ENCODE measurements around the gene TBC1D22A. TPM values are rescaled to one million over a fixed set of nuclear protein-coding genes. Genes with fewer than 3 reads are reported as not detected.
"Not testable (repeated sequence)": the region's sequence is repeated elsewhere in the genome, so short reads cannot be mapped to it uniquely, and the experiment has no call there.

Gene TBC1D22A
- total RNA-seq, 1 experiment from 2014 or later = 26.0 TPM

GRCh38 chr22:46815896-46816731, 53.7 kb downstream of the TBC1D22A start:
- Mint-ChIP-seq H3K27me3 (ENCODE audit: insufficient read depth, unreplicated experiment) (no peaks in the 10 kb centered on the region), H3K4me1 (ENCODE audit: insufficient read depth, unreplicated experiment) (peaks cover 17% of the 10 kb centered on the region), H3K27ac (ENCODE audit: low read depth, unreplicated experiment) (peak overlapping the region; percentile 19), H3K36me3 (ENCODE audit: insufficient read depth, unreplicated experiment) (peaks cover 7% of the 10 kb centered on the region), H3K4me3 (ENCODE audit: unreplicated experiment) (no peak overlapping the region), H3K9me3 (ENCODE audit: unreplicated experiment) (no peaks in the 10 kb centered on the region)
- ChIA-PET POLR2A (interaction anchor here (0.6 to 1.3 kb wide), 4 partner anchors 12 to 53 kb away, joined by 3 to 8 read pairs (median 4); partner anchors contain the start of gene TBC1D22A), CTCF (interaction anchor here (0.6 to 8.7 kb wide), 4 partner anchors 14 to 127 kb away, joined by 3 to 78 read pairs (median 3); no protein-coding TSS in a partner anchor)
- no TSS peak for BruUV-seq (replicated peaks)
- peak; percentile 17 for DNase-seq (ENCODE audit: unreplicated experiment)
- TF ChIP-seq, protein P1, sequence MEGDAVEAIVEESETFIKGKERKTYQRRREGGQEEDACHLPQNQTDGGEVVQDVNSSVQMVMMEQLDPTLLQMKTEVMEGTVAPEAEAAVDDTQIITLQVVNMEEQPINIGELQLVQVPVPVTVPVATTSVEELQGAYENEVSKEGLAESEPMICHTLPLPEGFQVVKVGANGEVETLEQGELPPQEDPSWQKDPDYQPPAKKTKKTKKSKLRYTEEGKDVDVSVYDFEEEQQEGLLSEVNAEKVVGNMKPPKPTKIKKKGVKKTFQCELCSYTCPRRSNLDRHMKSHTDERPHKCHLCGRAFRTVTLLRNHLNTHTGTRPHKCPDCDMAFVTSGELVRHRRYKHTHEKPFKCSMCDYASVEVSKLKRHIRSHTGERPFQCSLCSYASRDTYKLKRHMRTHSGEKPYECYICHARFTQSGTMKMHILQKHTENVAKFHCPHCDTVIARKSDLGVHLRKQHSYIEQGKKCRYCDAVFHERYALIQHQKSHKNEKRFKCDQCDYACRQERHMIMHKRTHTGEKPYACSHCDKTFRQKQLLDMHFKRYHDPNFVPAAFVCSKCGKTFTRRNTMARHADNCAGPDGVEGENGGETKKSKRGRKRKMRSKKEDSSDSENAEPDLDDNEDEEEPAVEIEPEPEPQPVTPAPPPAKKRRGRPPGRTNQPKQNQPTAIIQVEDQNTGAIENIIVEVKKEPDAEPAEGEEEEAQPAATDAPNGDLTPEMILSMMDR (IDR thresholded peaks at IDR 0.05; ENCODE audit: unreplicated experiment) = no peak
- intact Hi-C loops (cut with micrococcal nuclease) = no loop called here

DNA sequence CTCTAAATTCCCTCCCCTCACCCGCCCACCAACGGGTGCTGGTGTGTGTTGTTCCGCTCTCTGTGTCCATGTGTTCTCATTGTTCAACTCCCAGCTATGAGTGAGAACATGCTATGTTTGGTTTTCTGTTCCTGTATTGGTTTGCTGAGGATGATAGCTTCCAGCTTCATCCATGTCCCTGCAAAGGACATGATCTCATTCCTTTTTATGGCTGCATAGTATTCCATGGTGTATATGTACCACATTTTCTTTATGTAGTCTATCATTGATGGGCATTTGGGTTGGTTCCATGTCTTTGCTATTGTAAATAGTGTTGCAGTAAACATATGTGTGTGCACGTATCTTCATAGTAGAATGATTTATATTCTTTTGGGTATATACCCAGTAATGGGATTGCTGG, 54.9 kb downstream of the TBC1D22A start:
- intact Hi-C loops (cut with micrococcal nuclease); H3K36me3 Mint-ChIP-seq (ENCODE audit: insufficient read depth, unreplicated experiment); H3K27ac Mint-ChIP-seq (ENCODE audit: low read depth, unreplicated experiment); POLR2A ChIA-PET; H3K9me3 Mint-ChIP-seq (ENCODE audit: unreplicated experiment); BruUV-seq (replicated peaks); H3K27me3 Mint-ChIP-seq (ENCODE audit: insufficient read depth, unreplicated experiment); H3K4me3 Mint-ChIP-seq (ENCODE audit: unreplicated experiment); DNase-seq (ENCODE audit: unreplicated experiment): not testable (repeated sequence)
- CTCF ChIA-PET = interaction anchor here (0.6 to 8.7 kb wide), 3 partner anchors 15 to 58 kb away, joined by 3 to 78 read pairs (median 8); no protein-coding TSS in a partner anchor
- H3K4me1 Mint-ChIP-seq (ENCODE audit: insufficient read depth, unreplicated experiment) = peaks cover 17% of the 10 kb centered on the region

GRCh38 chr22:46823248-46823647, 60.8 kb downstream of the TBC1D22A start:
- DNase-seq (ENCODE audit: unreplicated experiment) = no peak
- no TSS peak for BruUV-seq (replicated peaks)
- ChIA-PET POLR2A (no interaction called here), CTCF (no interaction called here)
- intact Hi-C loops (cut with micrococcal nuclease) = no loop called here
- H3K9me3 Mint-ChIP-seq (ENCODE audit: unreplicated experiment) = no peaks in the 10 kb centered on the region
- TF ChIP-seq, protein P1 (IDR thresholded peaks at IDR 0.05; ENCODE audit: unreplicated experiment) = no peak
- H3K4me3 Mint-ChIP-seq (ENCODE audit: unreplicated experiment) = no peak overlapping the region
- H3K4me1 Mint-ChIP-seq (ENCODE audit: insufficient read depth, unreplicated experiment) = peaks cover 12% of the 10 kb centered on the region
- H3K36me3 Mint-ChIP-seq (ENCODE audit: insufficient read depth, unreplicated experiment) = no peaks in the 10 kb centered on the region
- no peaks in the 10 kb centered on the region for H3K27me3 Mint-ChIP-seq (ENCODE audit: insufficient read depth, unreplicated experiment)
- no peak overlapping the region for H3K27ac Mint-ChIP-seq (ENCODE audit: low read depth, unreplicated experiment)

GRCh38 chr22:46823654-46824053, 61.2 kb downstream of the TBC1D22A start:
- TF ChIP-seq, protein P1 (IDR thresholded peaks at IDR 0.05; ENCODE audit: unreplicated experiment) = no peak
- Mint-ChIP-seq H3K27me3 (ENCODE audit: insufficient read depth, unreplicated experiment) (no peaks in the 10 kb centered on the region), H3K9me3 (ENCODE audit: unreplicated experiment) (no peaks in the 10 kb centered on the region), H3K27ac (ENCODE audit: low read depth, unreplicated experiment) (no peak overlapping the region), H3K4me3 (ENCODE audit: unreplicated experiment) (no peak overlapping the region), H3K4me1 (ENCODE audit: insufficient read depth, unreplicated experiment) (peaks cover 16% of the 10 kb centered on the region), H3K36me3 (ENCODE audit: insufficient read depth, unreplicated experiment) (peaks cover 1% of the 10 kb centered on the region)
- intact Hi-C loops (cut with micrococcal nuclease) = no loop called here
- no peak for DNase-seq (ENCODE audit: unreplicated experiment)
- BruUV-seq (replicated peaks) = no TSS peak
- CTCF ChIA-PET = interaction anchor here (1.3 to 4.4 kb wide), 2 partner anchors 21 to 25 kb away, joined by 5 to 31 read pairs; no protein-coding TSS in a partner anchor
- POLR2A ChIA-PET = no interaction called here
